ENCODE results near the gene RPL13. TPM values are rescaled to one million over a fixed set of nuclear protein-coding genes. Genes with fewer than 3 reads are reported as not detected.

The RPL13 gene
- total and polyA plus RNA-seq, 2 of the 8 experiments (the other 6 are each of a cell fraction or from before 2014, with no cell fraction given) = 2,162 to 7,384 TPM

DNA sequence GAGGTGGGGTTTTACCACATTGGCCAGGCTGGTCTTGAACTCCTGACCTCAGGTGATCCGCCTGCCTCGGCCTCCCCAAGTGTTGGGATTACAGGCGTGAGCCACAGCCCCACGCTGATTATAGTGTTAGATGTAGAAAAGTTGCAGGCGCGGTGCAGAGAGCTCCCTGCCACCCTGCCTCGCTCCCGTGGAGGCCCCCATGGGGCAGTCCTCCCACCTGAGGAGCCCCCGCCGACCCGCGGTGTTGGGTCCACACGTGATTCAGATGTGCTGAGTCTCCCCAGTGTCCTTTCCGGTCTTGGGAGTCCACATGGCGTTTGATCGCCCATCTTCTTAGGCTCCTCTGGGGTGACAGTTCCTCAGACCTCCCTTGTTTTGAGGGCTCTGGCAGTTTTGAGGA is 5.2 kb upstream of the RPL13 start:
- Histone ChIP-seq H4K8ac (ENCODE audit: extremely low read depth, insufficient read depth, low read length) (no peak overlapping the region), H3K27ac (ENCODE audit: low read depth, low read length) (no peak overlapping the region), H3K18ac (ENCODE audit: extremely low read depth, low read length) (no peak overlapping the region), H3K23me2 (ENCODE audit: low read depth, low read length) (peaks cover 2% of the 10 kb centered on the region), H3K4me2 (ENCODE audit: insufficient read depth in 1 of 2, low read depth in 2 of 2, low read length in 2 of 2) (no peak overlapping the region), H3K9me3 (ENCODE audit: insufficient read depth in 2 of 2, low read depth in 1 of 2, low read length in 1 of 2) (no peaks in the 10 kb centered on the region), H3K56ac (replicated peaks; ENCODE audit: insufficient read length, low read depth, low read length) (no peak overlapping the region), H2BK12ac (ENCODE audit: low read depth, low read length) (no peak overlapping the region), H3K9ac (replicated peaks in 1 of 4; ENCODE audit: extremely low read depth in 1 of 4, low read depth in 3 of 4, low read length in 3 of 4) (no peak overlapping the region), H4K20me1 (replicated peaks in 1 of 2; ENCODE audit: control insufficient read depth in 1 of 2, insufficient read depth in 2 of 2, low read length in 2 of 2) (peaks cover 0 to 15% of the 10 kb centered on the region in 2 experiments), H3K23ac (ENCODE audit: insufficient read length) (no peak overlapping the region), H4K91ac (replicated peaks; ENCODE audit: insufficient read length, low read length) (no peak overlapping the region), H3K36me3 (ENCODE audit: control insufficient read depth in 2 of 4, insufficient read depth in 4 of 4, low read length in 3 of 4) (peaks cover 9 to 36% (median 30%) of the 10 kb centered on the region in 4 experiments), H3K79me2 (ENCODE audit: control insufficient read depth in 1 of 2, insufficient read depth in 2 of 2, low read length in 2 of 2) (no peaks in the 10 kb centered on the region), H2BK15ac (ENCODE audit: low read length) (no peak overlapping the region), H2BK120ac (replicated peaks; ENCODE audit: low read depth, low read length) (no peak overlapping the region), H3K4me1 (replicated peaks in 1 of 4; ENCODE audit: control insufficient read depth in 3 of 4, insufficient read depth in 4 of 4, low read length in 3 of 4) (no peaks in the 10 kb centered on the region), H2AFZ (ENCODE audit: low read length) (no peak overlapping the region), H2BK20ac (ENCODE audit: low read length) (no peak overlapping the region), H2AK5ac (ENCODE audit: low read depth, low read length) (no peak overlapping the region), H3K14ac (ENCODE audit: insufficient read length) (no peak overlapping the region), H3K79me1 (ENCODE audit: low read depth, low read length) (no peaks in the 10 kb centered on the region; the same call in 1 of the 2 replicates), H3K4me3 (ENCODE audit: extremely low read depth in 1 of 4, insufficient read depth in 2 of 4, low read depth in 3 of 4, low read length in 4 of 4) (no peak overlapping the region), H3K27me3 (replicated peaks in 1 of 4; ENCODE audit: control insufficient read depth in 3 of 4, extremely low read depth in 1 of 4, insufficient read depth in 3 of 4, low read length in 3 of 4) (no peaks in the 10 kb centered on the region), H3K4ac (replicated peaks; ENCODE audit: insufficient read length, low read depth, low read length) (no peak overlapping the region), H2BK5ac (ENCODE audit: low read depth, low read length) (no peak overlapping the region), H4K5ac (ENCODE audit: insufficient read length, low read depth, low read length) (no peak overlapping the region)
- WGBS, 2 experiments (ENCODE audit: extremely low coverage in 1 of 2, insufficient coverage in 1 of 2, insufficient read length in 1 of 2, insufficient replicate concordance in 2 of 2, low coverage in 1 of 2, low lambda C conversion rate in 2 of 2, missing lambda C conversion rate in 1 of 2) = 96% methylated on average over 16 of the region's 16 CpGs; no CpG with 5 or more reads in 1 of the 2 experiments
- no peak for FAIRE-seq
- CTCF ChIA-PET (ENCODE audit: partially characterized antibody) = interaction anchor here (0.7 to 1.3 kb wide), 2 partner anchors 10 to 197 kb away, joined by 3 to 5 read pairs; no protein-coding TSS in a partner anchor
- DNase-seq (ENCODE audit: low read depth in 1 of 2, low spot score in 2 of 2) = no peak
- POLR2A ChIA-PET (ENCODE audit: partially characterized antibody) = interaction anchor here (1.4 to 2.2 kb wide), 2 partner anchors 10 to 45 kb away, joined by 3 to 9 read pairs; no protein-coding TSS in a partner anchor
- TF ChIP-seq PHF8 (conservative IDR thresholded peaks at IDR 0.05; ENCODE audit: low read depth, low read length) (no peak), CBX8 (IDR thresholded peaks at IDR 0.05; ENCODE audit: borderline replicate concordance, low read depth, low read length) (no peak), ASH2L (IDR thresholded peaks at IDR 0.05; ENCODE audit: low read length) (no peak), YY1 (IDR thresholded peaks at IDR 0.05; ENCODE audit: low read depth, low read length) (no peak), TAF7 (optimal IDR thresholded peaks at IDR 0.05; ENCODE audit: borderline replicate concordance, low read depth, low read length) (no peak), CEBPB (IDR thresholded peaks at IDR 0.05; ENCODE audit: low read depth, low read length) (no peak), GABPA (IDR thresholded peaks at IDR 0.05; ENCODE audit: borderline replicate concordance, insufficient read depth, low read length) (no peak), SP1 (IDR thresholded peaks at IDR 0.05; ENCODE audit: low read depth, low read length) (no peak), EGR1 (IDR thresholded peaks at IDR 0.05; ENCODE audit: borderline replicate concordance, low read depth, low read length) (no peak), RNF2 (IDR thresholded peaks at IDR 0.05; ENCODE audit: borderline replicate concordance, low read depth, low read length, missing control alignments, poor library complexity, severe bottlenecking) (no peak), GTF2F1 (IDR thresholded peaks at IDR 0.05; ENCODE audit: borderline replicate concordance, low read depth, low read length) (no peak)
- TF ChIP-seq, protein P1, sequence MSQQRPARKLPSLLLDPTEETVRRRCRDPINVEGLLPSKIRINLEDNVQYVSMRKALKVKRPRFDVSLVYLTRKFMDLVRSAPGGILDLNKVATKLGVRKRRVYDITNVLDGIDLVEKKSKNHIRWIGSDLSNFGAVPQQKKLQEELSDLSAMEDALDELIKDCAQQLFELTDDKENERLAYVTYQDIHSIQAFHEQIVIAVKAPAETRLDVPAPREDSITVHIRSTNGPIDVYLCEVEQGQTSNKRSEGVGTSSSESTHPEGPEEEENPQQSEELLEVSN (IDR thresholded peaks at IDR 0.05) = no peak
- TF ChIP-seq, protein P2, sequence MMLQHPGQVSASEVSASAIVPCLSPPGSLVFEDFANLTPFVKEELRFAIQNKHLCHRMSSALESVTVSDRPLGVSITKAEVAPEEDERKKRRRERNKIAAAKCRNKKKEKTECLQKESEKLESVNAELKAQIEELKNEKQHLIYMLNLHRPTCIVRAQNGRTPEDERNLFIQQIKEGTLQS (IDR thresholded peaks at IDR 0.05; ENCODE audit: insufficient read depth, low read depth, low read length) = no peak

Measured in H1 (cell line).